Lung microvascular endothelial cell (primary cell): Measurements from ENCODE around the gene PRDX2. TPM values are rescaled to one million over a fixed set of nuclear protein-coding genes. Genes with fewer than 3 reads are reported as not detected.
A peak's percentile ranks its signal among the peaks of the same experiment; 100 is the strongest.

ENCODE experiments used
- DNase-seq, 2 donors: peaks; one replicate each; pipeline versions ENCODE4 v3.0.0 to v3.0.0-alpha.2; 2010; ENCODE audit warnings: low read depth in 2 of 2
- total RNA-seq: library from RNA; depleted of rRNA; stranded (reverse); fragments of >200 nt; gene quantifications from 2 replicates; pipeline ENCODE4 v1.2.1, GENCODE V29; 2014

PRDX2 gene
- total RNA-seq, 1 donor from 2014 or later: 189 TPM

GRCh38 chr19:12779162-12779993 is 22.2 kb downstream of the PRDX2 start:
- DNase-seq: peak; percentile 67 to 89

GRCh38 chr19:12778905-12779161 is 22.8 kb downstream of the PRDX2 start:
- no peak for DNase-seq

- DNase-seq: peak; percentile 88 to 91
Observed at GRCh38 chr19:12778017-12778904, 23.3 kb downstream of the PRDX2 start.

- DNase-seq: peak; percentile 86 to 87
Observed at GRCh38 chr19:12777217-12778016, 24.2 kb downstream of the PRDX2 start.

GRCh38 chr19:12774588-12775555 is 26.7 kb downstream of the PRDX2 start, which contains the start of gene HOOK2:
Gene HOOK2 (minus strand): TSS chr19:12775552. CDS start chr19:12775449, 103 bp downstream.
- DNase-seq: no peak

GRCh38 chr19:12773571-12773970 is 28.0 kb downstream of the PRDX2 start:
- DNase-seq: no peak

GRCh38 chr19:12772323-12772722 is 29.3 kb downstream of the PRDX2 start:
- no peak for DNase-seq

GRCh38 chr19:12770922-12771321 is 30.7 kb downstream of the PRDX2 start:
- DNase-seq: no peak

GRCh38 chr19:12769689-12770088 is 31.9 kb downstream of the PRDX2 start:
- peak in 1 of 2 donors; percentile 36 for DNase-seq

GRCh38 chr19:12767666-12768065 is 33.9 kb downstream of the PRDX2 start:
- DNase-seq: no peak

GRCh38 chr19:12767150-12767549 is 34.5 kb downstream of the PRDX2 start:
- no peak for DNase-seq

- DNase-seq: peak; percentile 87 to 89
Observed at GRCh38 chr19:12766051-12766521, 35.5 kb downstream of the PRDX2 start.

- DNase-seq: no peak
Observed at GRCh38 chr19:12764698-12765097, 36.9 kb downstream of the PRDX2 start.

- no peak for DNase-seq
Observed at GRCh38 chr19:12763100-12763499, 38.5 kb downstream of the PRDX2 start.

- no peak for DNase-seq
Observed at GRCh38 chr19:12759686-12760085, 41.9 kb downstream of the PRDX2 start.

- DNase-seq: peak; percentile 78 to 82
Observed at GRCh38 chr19:12757544-12758274, 43.9 kb downstream of the PRDX2 start.

GRCh38 chr19:12756150-12756883 is 45.3 kb downstream of the PRDX2 start:
- no peak for DNase-seq

GRCh38 chr19:12754465-12755196 is 47.0 kb downstream of the PRDX2 start:
- DNase-seq: no peak
